Measurements from ENCODE around the gene PNMA1. TPM values are rescaled to one million over a fixed set of nuclear protein-coding genes. Genes with fewer than 3 reads are reported as not detected.
A peak's percentile ranks its signal among the peaks of the same experiment; 100 is the strongest.

The PNMA1 gene
- total RNA-seq, 4 donors from 2014 or later: 4.6 to 8.5 (median 6.6) TPM

DNA sequence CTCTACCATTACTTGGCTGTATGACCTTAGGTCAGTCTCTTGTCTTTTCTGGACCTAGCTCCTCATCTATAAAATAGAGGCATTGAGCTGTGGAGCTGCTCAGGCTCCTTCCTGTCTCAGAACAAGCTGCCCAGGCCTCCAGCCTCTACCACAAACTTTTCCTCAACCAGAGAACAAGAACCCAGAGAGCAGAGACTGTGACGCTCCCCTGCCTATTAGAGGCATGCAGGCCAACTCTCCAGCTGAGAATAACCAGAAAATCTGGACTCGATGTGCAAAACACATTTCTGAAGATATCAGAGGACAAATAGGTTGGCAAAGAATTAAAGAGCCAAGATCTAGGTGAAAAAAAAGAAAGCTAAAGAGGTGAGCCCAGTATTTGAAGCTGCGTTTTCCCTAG is 17.8 kb upstream of the PNMA1 start:
- H3K4me3 ChIP-seq (ENCODE audit: low read depth, poor library complexity, severe bottlenecking): no peak overlapping the region
- WGBS, 2 donors: 73% methylated on average over 3 of the region's 3 CpGs
- peak in 1 of 2 donors; percentile 50 for DNase-seq (ENCODE audit: low spot score in 2 of 2)
- intact Hi-C loops (cut with DNase I; ENCODE audit: low total_unique reads): no loop called here
- TF ChIP-seq POLR2A (IDR thresholded peaks at IDR 0.05): no peak
- TF ChIP-seq, protein P1, sequence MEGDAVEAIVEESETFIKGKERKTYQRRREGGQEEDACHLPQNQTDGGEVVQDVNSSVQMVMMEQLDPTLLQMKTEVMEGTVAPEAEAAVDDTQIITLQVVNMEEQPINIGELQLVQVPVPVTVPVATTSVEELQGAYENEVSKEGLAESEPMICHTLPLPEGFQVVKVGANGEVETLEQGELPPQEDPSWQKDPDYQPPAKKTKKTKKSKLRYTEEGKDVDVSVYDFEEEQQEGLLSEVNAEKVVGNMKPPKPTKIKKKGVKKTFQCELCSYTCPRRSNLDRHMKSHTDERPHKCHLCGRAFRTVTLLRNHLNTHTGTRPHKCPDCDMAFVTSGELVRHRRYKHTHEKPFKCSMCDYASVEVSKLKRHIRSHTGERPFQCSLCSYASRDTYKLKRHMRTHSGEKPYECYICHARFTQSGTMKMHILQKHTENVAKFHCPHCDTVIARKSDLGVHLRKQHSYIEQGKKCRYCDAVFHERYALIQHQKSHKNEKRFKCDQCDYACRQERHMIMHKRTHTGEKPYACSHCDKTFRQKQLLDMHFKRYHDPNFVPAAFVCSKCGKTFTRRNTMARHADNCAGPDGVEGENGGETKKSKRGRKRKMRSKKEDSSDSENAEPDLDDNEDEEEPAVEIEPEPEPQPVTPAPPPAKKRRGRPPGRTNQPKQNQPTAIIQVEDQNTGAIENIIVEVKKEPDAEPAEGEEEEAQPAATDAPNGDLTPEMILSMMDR (IDR thresholded peaks at IDR 0.05): no peak

DNA sequence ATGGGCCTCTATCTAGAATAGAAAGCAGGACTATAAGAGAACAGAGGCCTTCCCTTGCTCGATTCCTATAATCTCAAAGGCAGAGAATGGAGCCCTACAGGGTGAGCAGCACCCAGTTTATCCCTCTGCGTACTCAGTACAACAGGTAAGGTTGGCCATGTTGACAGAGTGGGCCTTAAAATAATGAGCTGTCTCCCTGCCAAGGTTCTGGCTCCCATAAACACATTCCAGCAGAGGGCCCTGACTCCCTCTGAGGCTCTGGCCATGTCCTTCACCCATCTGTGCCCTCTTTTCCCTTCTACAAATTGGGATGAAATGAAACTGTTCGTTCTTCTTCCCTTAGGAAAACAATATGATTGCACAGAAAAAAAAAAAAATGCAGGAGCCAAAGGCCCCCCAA is 16.9 kb upstream of the PNMA1 start:
- H3K4me3 ChIP-seq (ENCODE audit: low read depth, poor library complexity, severe bottlenecking): no peak overlapping the region
- WGBS, 2 donors: 71 to 84% methylated on average over 3 of the region's 3 CpGs
- intact Hi-C loops (cut with DNase I; ENCODE audit: low total_unique reads): no loop called here
- TF ChIP-seq POLR2A (IDR thresholded peaks at IDR 0.05): no peak
- TF ChIP-seq, protein P1 (IDR thresholded peaks at IDR 0.05): no peak
- DNase-seq (ENCODE audit: low spot score in 2 of 2): peak in 1 of 2 donors; percentile 29

DNA sequence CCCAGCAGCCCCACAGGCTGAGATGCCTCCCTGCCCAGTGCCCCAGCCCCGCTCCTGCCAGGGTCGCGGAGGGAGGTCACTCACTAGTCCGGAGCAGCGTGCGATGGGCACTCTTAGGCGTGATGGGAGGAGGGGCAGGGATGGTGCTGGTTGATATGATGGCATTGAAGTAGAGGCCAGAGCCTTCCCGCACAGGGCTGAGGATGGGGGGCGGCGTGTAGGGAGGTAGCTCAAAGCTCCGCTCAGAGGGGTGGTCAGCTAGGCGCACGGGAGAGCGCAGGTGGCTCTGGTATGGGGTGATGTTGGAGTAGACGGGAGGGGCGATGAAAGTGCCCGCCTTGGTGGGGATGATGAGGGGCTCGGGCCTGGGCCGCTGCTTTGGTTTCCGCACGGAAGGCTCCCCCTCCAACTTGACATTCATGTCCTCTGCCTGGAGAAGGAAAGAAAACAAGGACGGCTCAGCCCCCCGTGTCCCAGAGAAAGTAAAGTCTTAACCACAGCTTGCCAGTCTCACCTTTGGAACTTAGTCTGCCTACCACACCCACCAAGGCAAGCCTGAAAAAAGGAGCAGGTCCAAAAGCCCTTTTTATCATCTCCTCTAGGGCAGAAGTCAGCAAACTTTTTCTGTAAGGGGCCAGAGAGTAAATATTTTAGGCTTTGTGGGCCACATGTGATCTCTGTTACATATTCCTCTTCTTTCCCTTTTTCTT is 15.5 kb upstream of the PNMA1 start:
- H3K4me3 ChIP-seq (ENCODE audit: low read depth, poor library complexity, severe bottlenecking): no peak overlapping the region
- intact Hi-C loops (cut with DNase I; ENCODE audit: low total_unique reads): loop anchor here (5.0 kb wide), 1 partner anchor 98 kb away; no protein-coding TSS in a partner anchor
- 89 to 91% methylated on average over 21 to 23 of the region's 23 CpGs for WGBS, 2 donors
- DNase-seq (ENCODE audit: low spot score in 2 of 2): peak in 1 of 2 donors; percentile 84
- TF ChIP-seq POLR2A (IDR thresholded peaks at IDR 0.05): no peak
- TF ChIP-seq, protein P1 (IDR thresholded peaks at IDR 0.05): no peak

DNA sequence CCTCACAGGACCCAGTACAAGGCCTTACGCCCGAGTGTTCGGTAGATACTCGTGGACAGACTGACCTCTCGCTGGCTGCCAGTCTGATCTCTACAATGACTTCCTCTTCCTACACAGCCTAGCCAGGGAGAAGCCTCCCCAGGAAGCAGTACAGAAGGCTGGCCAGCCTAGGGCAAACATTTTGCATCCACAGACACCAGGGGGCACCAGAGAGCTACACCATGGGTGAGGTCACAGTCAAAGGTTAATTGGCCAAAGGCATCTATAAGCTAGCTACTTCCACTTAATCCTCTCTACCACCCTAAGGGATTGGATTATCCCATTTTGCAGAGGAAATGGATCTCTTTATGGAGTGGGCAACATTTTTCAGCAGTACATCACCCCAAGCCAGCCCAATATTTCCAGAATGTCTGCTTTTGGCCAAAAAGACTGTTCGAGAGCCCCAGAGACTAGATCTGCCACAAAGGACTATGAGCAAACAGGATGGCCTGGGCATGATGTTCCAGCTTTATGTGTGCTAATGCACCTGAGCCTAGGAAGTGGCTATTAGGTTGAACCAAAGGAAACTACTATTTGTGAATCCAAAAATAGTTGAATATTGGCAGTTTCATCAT is 14.6 kb upstream of the PNMA1 start:
- 19 to 27% methylated on average over 6 of the region's 6 CpGs for WGBS, 2 donors

DNA sequence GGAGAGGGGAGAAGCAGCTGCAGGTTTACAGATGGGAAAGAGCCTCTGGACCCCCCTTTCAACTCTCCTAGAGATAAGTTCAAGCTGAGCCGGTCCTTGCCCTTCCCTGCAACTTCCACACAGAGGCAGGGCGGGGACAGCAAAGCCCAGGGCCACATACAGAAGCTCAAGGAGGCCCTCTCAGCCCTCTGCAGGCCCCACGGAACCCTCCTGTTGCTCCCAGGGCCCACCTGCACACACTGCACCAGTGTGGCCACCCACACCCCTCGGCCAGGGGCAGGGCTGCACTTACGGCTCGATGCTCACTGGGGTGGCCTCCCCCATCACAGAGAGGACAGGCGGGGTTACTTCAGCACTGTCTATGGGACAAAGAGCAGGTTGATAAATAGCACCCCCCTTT is 13.0 kb upstream of the PNMA1 start:
- TF ChIP-seq, protein P1 (IDR thresholded peaks at IDR 0.05): no peak
- WGBS, 2 donors: 78 to 86% methylated on average over 7 of the region's 7 CpGs
- no peak overlapping the region for H3K4me3 ChIP-seq (ENCODE audit: low read depth, poor library complexity, severe bottlenecking)
- intact Hi-C loops (cut with DNase I; ENCODE audit: low total_unique reads): loop anchor here (5.0 kb wide), 1 partner anchor 100 kb away; no protein-coding TSS in a partner anchor
- peak in 1 of 2 donors; percentile 77 for DNase-seq (ENCODE audit: low spot score in 2 of 2)

More for the DNA sequence above, 14.6 kb upstream of the PNMA1 start:
- peak; percentile 81 to 96 for DNase-seq (ENCODE audit: low spot score in 2 of 2)
- intact Hi-C loops (cut with DNase I; ENCODE audit: low total_unique reads): loop anchor here (5.0 kb wide), 1 partner anchor 98 kb away; no protein-coding TSS in a partner anchor
- no peak for TF ChIP-seq POLR2A (IDR thresholded peaks at IDR 0.05)
- TF ChIP-seq, protein P1 (IDR thresholded peaks at IDR 0.05): peak in 2 of 3 donors; percentile 10 to 90
- no peak overlapping the region for H3K4me3 ChIP-seq (ENCODE audit: low read depth, poor library complexity, severe bottlenecking)
